ENCODE results near the gene PSME1.

The PSME1 gene

DNA sequence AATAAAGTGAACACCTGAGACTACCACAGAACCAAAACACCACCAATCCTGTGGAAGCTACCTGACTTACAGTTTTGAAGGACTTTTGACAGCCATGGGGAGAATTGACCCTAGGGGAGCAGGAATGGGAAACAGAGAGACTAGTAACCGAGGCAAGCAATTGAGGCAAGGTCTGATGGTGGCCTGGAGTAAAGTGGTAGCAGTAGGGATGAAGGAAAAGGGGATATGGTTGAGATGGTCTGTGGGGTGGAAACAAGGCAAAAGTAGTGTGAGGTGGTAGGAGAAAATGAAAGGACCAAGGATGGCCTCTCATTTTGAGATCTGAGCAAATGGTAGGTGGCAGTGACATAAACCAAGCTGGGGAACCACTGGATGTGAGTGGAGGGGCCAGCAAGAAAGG lies 20.8 kb downstream of the PSME1 start:
- TF ChIP-seq CEBPB (IDR thresholded peaks at IDR 0.05) (no peak), NFIC (IDR thresholded peaks at IDR 0.05) (no peak), YY1 (IDR thresholded peaks at IDR 0.05; ENCODE audit: low read depth) (no peak), TAF1 (IDR thresholded peaks at IDR 0.05; ENCODE audit: low read depth) (no peak), FOXM1 (IDR thresholded peaks at IDR 0.05; ENCODE audit: borderline replicate concordance, low read depth) (no peak), CREB1 (IDR thresholded peaks at IDR 0.05; ENCODE audit: low read depth) (no peak), EGR1 (IDR thresholded peaks at IDR 0.05) (no peak), TEAD4 (IDR thresholded peaks at IDR 0.05) (no peak), RAD21 (IDR thresholded peaks at IDR 0.05; ENCODE audit: low read depth) (no peak), ZBTB7A (IDR thresholded peaks at IDR 0.05; ENCODE audit: low read depth) (no peak), EP300 (IDR thresholded peaks at IDR 0.05; ENCODE audit: borderline replicate concordance) (no peak), TCF12 (IDR thresholded peaks at IDR 0.05; ENCODE audit: low read depth) (no peak)
- TF ChIP-seq, protein P1, sequence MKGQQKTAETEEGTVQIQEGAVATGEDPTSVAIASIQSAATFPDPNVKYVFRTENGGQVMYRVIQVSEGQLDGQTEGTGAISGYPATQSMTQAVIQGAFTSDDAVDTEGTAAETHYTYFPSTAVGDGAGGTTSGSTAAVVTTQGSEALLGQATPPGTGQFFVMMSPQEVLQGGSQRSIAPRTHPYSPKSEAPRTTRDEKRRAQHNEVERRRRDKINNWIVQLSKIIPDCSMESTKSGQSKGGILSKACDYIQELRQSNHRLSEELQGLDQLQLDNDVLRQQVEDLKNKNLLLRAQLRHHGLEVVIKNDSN (IDR thresholded peaks at IDR 0.05) = no peak
- TF ChIP-seq, protein P2, sequence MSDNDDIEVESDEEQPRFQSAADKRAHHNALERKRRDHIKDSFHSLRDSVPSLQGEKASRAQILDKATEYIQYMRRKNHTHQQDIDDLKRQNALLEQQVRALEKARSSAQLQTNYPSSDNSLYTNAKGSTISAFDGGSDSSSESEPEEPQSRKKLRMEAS (IDR thresholded peaks at IDR 0.05) = no peak
- TF ChIP-seq, protein P3, sequence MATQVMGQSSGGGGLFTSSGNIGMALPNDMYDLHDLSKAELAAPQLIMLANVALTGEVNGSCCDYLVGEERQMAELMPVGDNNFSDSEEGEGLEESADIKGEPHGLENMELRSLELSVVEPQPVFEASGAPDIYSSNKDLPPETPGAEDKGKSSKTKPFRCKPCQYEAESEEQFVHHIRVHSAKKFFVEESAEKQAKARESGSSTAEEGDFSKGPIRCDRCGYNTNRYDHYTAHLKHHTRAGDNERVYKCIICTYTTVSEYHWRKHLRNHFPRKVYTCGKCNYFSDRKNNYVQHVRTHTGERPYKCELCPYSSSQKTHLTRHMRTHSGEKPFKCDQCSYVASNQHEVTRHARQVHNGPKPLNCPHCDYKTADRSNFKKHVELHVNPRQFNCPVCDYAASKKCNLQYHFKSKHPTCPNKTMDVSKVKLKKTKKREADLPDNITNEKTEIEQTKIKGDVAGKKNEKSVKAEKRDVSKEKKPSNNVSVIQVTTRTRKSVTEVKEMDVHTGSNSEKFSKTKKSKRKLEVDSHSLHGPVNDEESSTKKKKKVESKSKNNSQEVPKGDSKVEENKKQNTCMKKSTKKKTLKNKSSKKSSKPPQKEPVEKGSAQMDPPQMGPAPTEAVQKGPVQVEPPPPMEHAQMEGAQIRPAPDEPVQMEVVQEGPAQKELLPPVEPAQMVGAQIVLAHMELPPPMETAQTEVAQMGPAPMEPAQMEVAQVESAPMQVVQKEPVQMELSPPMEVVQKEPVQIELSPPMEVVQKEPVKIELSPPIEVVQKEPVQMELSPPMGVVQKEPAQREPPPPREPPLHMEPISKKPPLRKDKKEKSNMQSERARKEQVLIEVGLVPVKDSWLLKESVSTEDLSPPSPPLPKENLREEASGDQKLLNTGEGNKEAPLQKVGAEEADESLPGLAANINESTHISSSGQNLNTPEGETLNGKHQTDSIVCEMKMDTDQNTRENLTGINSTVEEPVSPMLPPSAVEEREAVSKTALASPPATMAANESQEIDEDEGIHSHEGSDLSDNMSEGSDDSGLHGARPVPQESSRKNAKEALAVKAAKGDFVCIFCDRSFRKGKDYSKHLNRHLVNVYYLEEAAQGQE (IDR thresholded peaks at IDR 0.05; ENCODE audit: low read depth) = no peak

DNA sequence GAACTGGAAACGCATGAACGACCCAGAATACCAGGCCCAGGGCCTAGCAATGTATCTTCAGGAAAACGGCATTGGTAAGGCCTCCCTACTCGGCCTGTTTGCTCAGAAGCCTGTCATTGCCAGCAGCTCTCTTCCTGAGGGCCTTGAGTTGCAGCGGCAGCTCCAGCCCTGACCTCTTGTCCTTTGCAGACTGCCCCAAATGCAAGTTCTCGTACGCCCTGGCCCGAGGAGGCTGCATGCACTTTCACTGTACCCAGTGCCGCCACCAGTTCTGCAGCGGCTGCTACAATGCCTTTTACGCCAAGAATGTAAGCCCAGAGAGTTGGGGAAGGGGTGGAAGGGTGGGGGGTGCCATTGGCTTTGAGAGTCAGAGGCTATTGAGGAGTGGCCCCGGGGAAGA lies 21.3 kb downstream of the PSME1 start:
- no peak for TF ChIP-seq EGR1 (IDR thresholded peaks at IDR 0.05)
- no peak for TF ChIP-seq EP300 (IDR thresholded peaks at IDR 0.05; ENCODE audit: borderline replicate concordance)

DNA sequence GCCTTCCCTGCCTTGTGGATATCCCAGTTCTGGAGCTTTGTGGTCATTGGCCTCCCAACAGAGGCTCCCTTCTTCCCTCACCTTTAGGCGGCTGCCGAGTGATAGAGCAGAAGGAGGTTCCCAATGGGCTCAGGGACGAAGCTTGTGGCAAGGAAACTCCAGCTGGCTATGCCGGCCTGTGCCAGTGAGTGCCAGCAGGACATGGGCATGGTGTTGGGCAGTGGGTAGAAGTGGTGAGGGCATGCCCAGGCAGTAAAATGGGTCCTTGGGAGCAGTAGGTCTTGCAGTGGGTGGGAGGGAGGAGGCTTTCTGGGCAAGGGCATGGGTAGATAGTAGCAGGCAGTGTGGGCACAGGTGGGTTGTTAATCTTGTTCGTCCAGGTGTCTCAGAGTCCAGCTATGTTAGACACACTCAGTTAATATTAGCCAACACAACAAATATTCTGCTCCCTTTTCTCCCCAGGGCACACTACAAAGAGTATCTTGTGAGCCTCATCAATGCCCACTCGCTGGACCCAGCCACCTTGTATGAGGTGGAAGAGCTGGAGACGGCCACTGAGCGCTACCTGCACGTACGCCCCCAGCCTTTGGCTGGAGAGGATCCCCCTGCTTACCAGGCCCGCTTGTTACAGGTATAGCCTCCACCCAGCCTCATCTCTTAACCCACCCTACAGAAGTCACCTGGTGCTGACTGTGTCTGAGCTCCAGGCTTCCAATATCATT lies 23.9 kb downstream of the PSME1 start:
- TF ChIP-seq, protein P3 (IDR thresholded peaks at IDR 0.05; ENCODE audit: low read depth) = no peak
- TF ChIP-seq, protein P1 (IDR thresholded peaks at IDR 0.05) = no peak
- TF ChIP-seq EGR1 (IDR thresholded peaks at IDR 0.05) (no peak), TCF12 (IDR thresholded peaks at IDR 0.05; ENCODE audit: low read depth) (no peak), FOXM1 (IDR thresholded peaks at IDR 0.05; ENCODE audit: borderline replicate concordance, low read depth) (no peak), ZBTB7A (IDR thresholded peaks at IDR 0.05; ENCODE audit: low read depth) (no peak)

DNA sequence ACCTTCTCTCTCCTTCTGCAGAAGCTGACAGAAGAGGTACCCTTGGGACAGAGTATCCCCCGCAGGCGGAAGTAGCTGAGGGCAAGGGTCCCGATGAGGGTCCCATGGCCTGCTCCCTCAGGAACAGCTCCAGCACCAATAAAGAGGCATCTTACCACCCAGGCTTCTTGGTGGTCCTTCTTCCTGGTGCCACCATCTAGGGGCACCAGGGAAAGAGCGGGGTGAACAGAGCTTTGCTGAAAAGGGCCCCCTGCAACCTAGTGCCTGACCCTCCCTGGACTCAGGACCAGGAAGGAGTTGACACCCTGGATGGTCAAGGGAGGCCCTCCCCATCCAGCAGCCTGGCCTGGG lies 24.5 kb downstream of the PSME1 start:
- TF ChIP-seq, protein P1 (IDR thresholded peaks at IDR 0.05) = no peak
- TF ChIP-seq EP300 (IDR thresholded peaks at IDR 0.05; ENCODE audit: borderline replicate concordance) = no peak
- no peak for TF ChIP-seq TCF12 (IDR thresholded peaks at IDR 0.05; ENCODE audit: low read depth)
- TF ChIP-seq RAD21 (IDR thresholded peaks at IDR 0.05; ENCODE audit: low read depth) = no peak
- TF ChIP-seq EGR1 (IDR thresholded peaks at IDR 0.05) = no peak
- TF ChIP-seq CREB1 (IDR thresholded peaks at IDR 0.05; ENCODE audit: low read depth) = no peak
- no peak for TF ChIP-seq NFIC (IDR thresholded peaks at IDR 0.05)
- TF ChIP-seq TEAD4 (IDR thresholded peaks at IDR 0.05) = no peak
- TF ChIP-seq CEBPB (IDR thresholded peaks at IDR 0.05) = no peak

DNA sequence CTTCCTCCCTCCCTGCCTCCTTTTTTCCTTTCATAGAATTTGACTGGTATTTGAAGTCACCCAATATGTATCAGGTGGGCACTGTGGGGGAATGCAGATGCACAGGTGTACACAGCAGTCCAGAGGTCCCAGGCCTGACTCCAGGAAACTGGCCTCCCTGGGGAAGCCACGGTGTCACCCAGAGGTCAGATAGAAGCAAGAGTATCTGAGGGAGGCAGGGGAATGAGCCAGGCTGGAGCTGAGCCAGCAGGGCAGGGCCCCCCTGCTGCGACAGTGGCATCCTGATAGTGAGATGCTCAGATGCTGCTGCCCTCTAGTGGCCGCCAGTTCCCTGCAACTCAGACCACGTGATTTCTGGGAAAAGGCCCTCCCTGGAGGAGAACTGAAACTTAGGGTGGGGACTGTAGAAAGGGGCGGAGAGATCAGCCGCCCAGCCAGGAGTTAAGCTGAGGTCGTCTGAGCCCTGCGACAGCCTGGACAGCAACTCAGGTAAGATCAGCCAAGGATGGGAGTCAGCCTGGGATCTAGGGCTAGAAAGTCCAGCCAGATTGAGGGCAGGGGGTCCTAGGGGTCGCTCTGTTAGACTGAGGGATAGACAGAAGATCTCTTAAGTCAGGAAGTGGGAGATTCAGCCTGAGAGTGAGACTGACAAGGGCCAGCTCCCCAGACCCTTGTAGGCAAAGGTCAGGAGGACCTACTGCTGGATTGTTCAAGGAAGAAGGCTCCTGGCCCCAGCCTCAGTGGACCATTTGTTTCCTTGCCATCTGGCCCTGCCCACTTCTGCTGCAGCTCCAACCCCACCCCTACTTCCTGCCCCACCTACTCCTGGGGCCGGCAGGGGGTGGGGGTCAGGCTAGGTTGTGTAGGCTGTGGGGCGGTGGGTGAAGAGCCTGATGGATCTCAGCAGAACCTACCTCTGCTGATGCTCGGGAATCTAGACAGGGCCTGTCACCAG lies 25.1 kb downstream of the PSME1 start, which contains the start of gene IRF9:
Gene IRF9, plus strand, starts transcription at position 416 of the 955 bp plus-strand sequence. CDS start 880 bp downstream, outside the sequence.
- TF ChIP-seq TEAD4 (IDR thresholded peaks at IDR 0.05) (peak; percentile 42; the same call in 1 of the 2 replicates), CREB1 (IDR thresholded peaks at IDR 0.05; ENCODE audit: low read depth) (no peak), NFIC (IDR thresholded peaks at IDR 0.05) (peak; percentile 95), YY1 (IDR thresholded peaks at IDR 0.05; ENCODE audit: low read depth) (peak; percentile 21; the same call in 1 of the 2 replicates), TAF1 (IDR thresholded peaks at IDR 0.05; ENCODE audit: low read depth) (no peak; the same call in 1 of the 2 replicates), CEBPB (IDR thresholded peaks at IDR 0.05) (no peak), TCF12 (IDR thresholded peaks at IDR 0.05; ENCODE audit: low read depth) (0 out of 2 replicates have a peak, but pooled peaks have one; percentile 25), EP300 (IDR thresholded peaks at IDR 0.05; ENCODE audit: borderline replicate concordance) (0 out of 2 replicates have a peak, but pooled peaks have one; percentile 10), RAD21 (IDR thresholded peaks at IDR 0.05; ENCODE audit: low read depth) (peak; percentile 73), FOXM1 (IDR thresholded peaks at IDR 0.05; ENCODE audit: borderline replicate concordance, low read depth) (no peak)
- TF ChIP-seq, protein P2 (IDR thresholded peaks at IDR 0.05) = peak; percentile 65; the same call in 1 of the 2 replicates
- TF ChIP-seq, protein P3 (IDR thresholded peaks at IDR 0.05; ENCODE audit: low read depth) = no peak
- TF ChIP-seq, protein P1 (IDR thresholded peaks at IDR 0.05) = peak; percentile 97

Measured in Ishikawa (cell line).